B cell (primary cell): ENCODE results near the gene MCM3AP. TPM values are rescaled to one million over a fixed set of nuclear protein-coding genes. Genes with fewer than 3 reads are reported as not detected.

Source experiments
- ATAC-seq: fragments of 200-7000 bp; cut with Tn5 transposase; one replicate; pipeline ENCODE4 v1.10.0; 2021; ENCODE audit warnings: low read depth, mild to moderate bottlenecking, moderate number of reproducible peaks, moderate library complexity
- CTCF ChIA-PET: fragments of 350-600 bp; sonication (Branson Sonifier 250); formaldehyde crosslinking; loops from one replicate; lab custom pipeline; 2021; ENCODE audit warnings: antibody characterized with exemption, inconsistent platforms; lab: Charles Lee
- POLR2A ChIA-PET: fragments of 350-600 bp; sonication (Branson Sonifier 250); formaldehyde crosslinking; loops from one replicate; lab custom pipeline; 2021; ENCODE audit warnings: antibody characterized with exemption; lab: Charles Lee
- DNase-seq: peaks from one replicate; pipeline ENCODE4 v3.0.0; 2013
- H2AFZ ChIP-seq: 2 replicates; pipeline ENCODE4 v1.6.1; 2012; ENCODE audit warnings: mild to moderate bottlenecking, low read depth, low read length; ENCODE audit not compliant: insufficient read depth, poor library complexity, severe bottlenecking
- H3K27ac ChIP-seq, 2 donors: 1 replicate in 1 of 2; 2 replicates in 1 of 2; pipeline ENCODE4 v1.5.1; 2012 to 2013; ENCODE audit warnings: low read length in 2 of 2, mild to moderate bottlenecking in 2 of 2, moderate library complexity in 1 of 2
- H3K27me3 ChIP-seq, 4 experiments: fragments of 200-600 bp in 1 of 4; sonication (generic) in 1 of 4; replicated peaks in 1 of 4; 1 replicate in 2 of 4; 2 replicates in 2 of 4; pipeline versions ENCODE4 v1.6.1 to v1.7.0; 2013 to 2016; ENCODE audit warnings: low read length in 3 of 4, mild to moderate bottlenecking in 2 of 4, mixed read lengths in 1 of 4, moderate library complexity in 1 of 4; ENCODE audit not compliant: insufficient read depth in 4 of 4, control insufficient read depth in 3 of 4; ENCODE audit errors: control extremely low read depth in 1 of 4
- H3K36me3 ChIP-seq, 2 experiments: replicated peaks in 1 of 2; 1 replicate in 1 of 2; 2 replicates in 1 of 2; pipeline versions ENCODE4 v1.6.1 to v1.7.1; 2013; ENCODE audit warnings: low read length in 1 of 2; ENCODE audit not compliant: insufficient read depth in 2 of 2, control insufficient read depth in 1 of 2; ENCODE audit errors: control extremely low read depth in 1 of 2, extremely low read depth in 1 of 2
- H3K4me1 ChIP-seq, 2 donors: fragments of 200-600 bp in 1 of 2; sonication (generic) in 1 of 2; 1 replicate in 1 of 2; 2 replicates in 1 of 2; pipeline versions ENCODE4 v1.5.1 to v1.6.1; 2013 to 2017; ENCODE audit warnings: low read length in 2 of 2; ENCODE audit not compliant: control insufficient read depth in 2 of 2, insufficient read depth in 2 of 2
- H3K4me2 ChIP-seq: replicated peaks from 2 replicates; pipeline ENCODE3; 2012; ENCODE audit warnings: mild to moderate bottlenecking, low read depth, low read length; ENCODE audit not compliant: poor library complexity, severe bottlenecking
- H3K4me3 ChIP-seq, 5 experiments: fragments of 200-600 bp in 1 of 5; sonication (generic) in 1 of 5; 1 replicate in 3 of 5; 2 replicates in 2 of 5; pipeline versions ENCODE4 v1.5.1 to v1.7.0; 2011 to 2016; ENCODE audit warnings: low read length in 4 of 5, mild to moderate bottlenecking in 4 of 5, low read depth in 2 of 5, control low read depth in 1 of 5, moderate library complexity in 1 of 5; ENCODE audit not compliant: insufficient read depth in 1 of 5; ENCODE audit errors: control extremely low read depth in 1 of 5, extremely low read depth in 1 of 5
- H3K79me2 ChIP-seq: fragments of 200-600 bp; sonication (generic); one replicate; pipeline ENCODE4 v1.6.0; 2016; ENCODE audit warnings: low read length; ENCODE audit not compliant: control insufficient read depth, insufficient read depth
- H3K9ac ChIP-seq: fragments of 200-600 bp; sonication (generic); 2 replicates; pipeline ENCODE4 v1.6.1; 2017; ENCODE audit warnings: mild to moderate bottlenecking, low read length, moderate library complexity
- H3K9me3 ChIP-seq, 3 donors: one replicate each; pipeline versions ENCODE4 v1.6.1 to v1.7.1; 2013; ENCODE audit warnings: low read length in 2 of 3; ENCODE audit not compliant: control insufficient read depth in 2 of 3, insufficient read depth in 1 of 3; ENCODE audit errors: control extremely low read depth in 1 of 3
- H4K20me1 ChIP-seq: 2 replicates; pipeline ENCODE4 v1.6.0; 2012; ENCODE audit warnings: mild to moderate bottlenecking, low read length; ENCODE audit not compliant: insufficient read depth, control insufficient read depth, poor library complexity, severe bottlenecking
- H3K27ac Mint-ChIP-seq: one replicate; pipeline ENCODE4 v1.8.0; 2021; ENCODE audit warnings: mixed read lengths
- H3K27me3 Mint-ChIP-seq: one replicate; pipeline ENCODE4 v1.8.0; 2021; ENCODE audit warnings: mixed read lengths
- H3K4me1 Mint-ChIP-seq: one replicate; pipeline ENCODE4 v1.8.0; 2021; ENCODE audit warnings: mixed read lengths
- H3K4me3 Mint-ChIP-seq: one replicate; pipeline ENCODE4 v1.8.0; 2021; ENCODE audit warnings: mixed read lengths
- H3K9me3 Mint-ChIP-seq: one replicate; pipeline ENCODE4 v1.8.0; 2022; ENCODE audit warnings: mixed read lengths; ENCODE audit not compliant: insufficient read depth
- EZH2 ChIP-seq: IDR thresholded peaks from 2 replicates; pipeline ENCODE4 v1.6.1; 2012; ENCODE audit warnings: borderline replicate concordance, low read depth, mild to moderate bottlenecking, moderate library complexity, low read length; ENCODE audit not compliant: insufficient read depth, poor library complexity, severe bottlenecking
- WGBS: methylation state at CpG from one replicate; pipeline ENCODE4 v1.1.5; 2013; ENCODE audit warnings: missing lambda C conversion rate; ENCODE audit not compliant: insufficient coverage; 5-methylcytosine and 5-hydroxymethylcytosine counted together
- intact Hi-C: fragments of 100-400 bp; cut with micrococcal nuclease; formaldehyde crosslinking; loops from one replicate; pipeline ENCODE4 v1.10.0; 2022
- polyA plus RNA-seq: library from polyadenylated mRNA; depleted of rRNA; stranded (reverse); fragments of >200 nt; gene quantifications from 2 replicates; pipeline ENCODE4 v1.2.3, GENCODE V29; 2012
- total RNA-seq, 2 donors: library from RNA; stranded (reverse); fragments of 120-200 nt in 1 of 2; gene quantifications; 1 replicate in 1 of 2; 2 replicates in 1 of 2; pipeline versions ENCODE4 v1.2.3 to v1.2.4, GENCODE V29; 2013 to 2022
- TF ChIP-seq, protein P1 (sequence below): fragments of 200-600 bp; IDR thresholded peaks from one replicate; pipeline ENCODE4 v1.8.0; 2022; ENCODE audit warnings: antibody characterized with exemption, mild to moderate bottlenecking

MCM3AP gene
- total and polyA plus RNA-seq, 2 donors (not counting 1 experiment from before 2014, with no cell fraction given): 61.7 to 180 TPM

DNA sequence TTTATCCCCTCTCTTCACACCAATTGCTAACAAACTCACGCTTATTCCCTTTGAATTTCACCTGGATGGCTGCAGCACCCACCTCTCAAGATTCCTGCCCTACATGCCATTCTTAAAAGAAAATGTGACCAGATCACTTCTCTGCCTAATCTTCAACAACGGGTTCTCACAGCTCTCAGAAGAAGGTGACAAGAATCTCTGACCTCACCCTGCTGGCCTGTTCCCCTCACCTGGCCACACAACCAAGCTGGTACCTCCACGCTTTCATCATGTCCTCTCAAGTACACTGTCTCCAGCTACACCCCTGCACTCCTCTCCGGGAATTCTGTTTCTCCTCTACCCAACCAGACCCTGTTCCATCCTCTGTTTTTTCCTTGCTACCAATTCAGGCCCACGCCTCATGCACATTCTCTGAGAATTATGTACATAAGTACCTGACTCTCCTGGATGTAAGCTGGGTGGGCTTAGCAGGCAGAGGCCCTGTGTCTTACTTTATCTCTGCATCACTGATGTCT is 50.9 kb downstream of the MCM3AP start:
- Histone ChIP-seq H3K27ac (no peak overlapping the region), H3K9ac (no peak overlapping the region), H3K9me3 (no peaks in the 10 kb centered on the region), H3K36me3 (peaks cover 0 to 37% of the 10 kb centered on the region in 2 experiments), H3K4me2 (no peak overlapping the region), H3K4me3 (no peak overlapping the region), H3K27me3 (no peaks in the 10 kb centered on the region), H4K20me1 (no peaks in the 10 kb centered on the region), H3K4me1 (peaks cover 5 to 6% of the 10 kb centered on the region in 2 donors), H2AFZ (no peak overlapping the region), H3K79me2 (no peaks in the 10 kb centered on the region)
- no peak for DNase-seq
- WGBS: 79% methylated on average over 4 of the region's 5 CpGs
- ChIA-PET POLR2A (no interaction called here), CTCF (interaction anchor here (0.9 kb wide), 1 partner anchor 26 kb away, joined by 4 read pairs; no protein-coding TSS in a partner anchor)
- Mint-ChIP-seq H3K4me3 (no peak overlapping the region), H3K9me3 (no peaks in the 10 kb centered on the region), H3K4me1 (peaks cover 7% of the 10 kb centered on the region), H3K27ac (no peak overlapping the region), H3K27me3 (no peaks in the 10 kb centered on the region)
- no peak for ATAC-seq
- TF ChIP-seq, protein P1, sequence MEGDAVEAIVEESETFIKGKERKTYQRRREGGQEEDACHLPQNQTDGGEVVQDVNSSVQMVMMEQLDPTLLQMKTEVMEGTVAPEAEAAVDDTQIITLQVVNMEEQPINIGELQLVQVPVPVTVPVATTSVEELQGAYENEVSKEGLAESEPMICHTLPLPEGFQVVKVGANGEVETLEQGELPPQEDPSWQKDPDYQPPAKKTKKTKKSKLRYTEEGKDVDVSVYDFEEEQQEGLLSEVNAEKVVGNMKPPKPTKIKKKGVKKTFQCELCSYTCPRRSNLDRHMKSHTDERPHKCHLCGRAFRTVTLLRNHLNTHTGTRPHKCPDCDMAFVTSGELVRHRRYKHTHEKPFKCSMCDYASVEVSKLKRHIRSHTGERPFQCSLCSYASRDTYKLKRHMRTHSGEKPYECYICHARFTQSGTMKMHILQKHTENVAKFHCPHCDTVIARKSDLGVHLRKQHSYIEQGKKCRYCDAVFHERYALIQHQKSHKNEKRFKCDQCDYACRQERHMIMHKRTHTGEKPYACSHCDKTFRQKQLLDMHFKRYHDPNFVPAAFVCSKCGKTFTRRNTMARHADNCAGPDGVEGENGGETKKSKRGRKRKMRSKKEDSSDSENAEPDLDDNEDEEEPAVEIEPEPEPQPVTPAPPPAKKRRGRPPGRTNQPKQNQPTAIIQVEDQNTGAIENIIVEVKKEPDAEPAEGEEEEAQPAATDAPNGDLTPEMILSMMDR: no peak
- TF ChIP-seq EZH2: no peak
- intact Hi-C loops: no loop called here

DNA sequence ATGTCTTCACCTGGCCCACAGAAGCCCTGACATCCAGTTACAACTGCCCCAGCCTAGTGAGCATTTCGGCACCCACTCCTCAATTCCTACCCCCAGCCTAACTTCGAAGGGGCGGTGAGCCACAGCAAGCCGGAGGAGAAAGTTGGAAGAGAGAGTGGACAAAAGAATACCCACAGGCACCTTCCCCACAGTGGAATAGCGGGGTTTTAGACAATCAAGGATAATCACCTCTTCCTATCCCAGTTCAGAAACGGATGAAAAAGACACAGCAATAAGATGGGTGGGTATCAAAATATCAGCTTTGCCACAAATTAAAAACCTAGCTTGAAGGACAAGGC is 55.5 kb downstream of the MCM3AP start:
- H3K27ac Mint-ChIP-seq: peak overlapping the region; percentile 64
- peak overlapping the region in 4 of 5 experiments; percentile 44 to 86 (median 64) for H3K4me3 ChIP-seq
- peaks cover 0 to 9% of the 10 kb centered on the region in 2 experiments for H3K36me3 ChIP-seq
- ATAC-seq: no peak
- no peaks in the 10 kb centered on the region for H3K9me3 Mint-ChIP-seq
- POLR2A ChIA-PET: no interaction called here
- peak overlapping the region; percentile 95 for H2AFZ ChIP-seq
- peak overlapping the region; percentile 99 for H3K4me2 ChIP-seq
- peaks cover 15% of the 10 kb centered on the region for H3K79me2 ChIP-seq
- H3K9ac ChIP-seq: peak overlapping the region; percentile 78
- no peaks in the 10 kb centered on the region for H3K27me3 Mint-ChIP-seq
- H4K20me1 ChIP-seq: peaks cover 10% of the 10 kb centered on the region
- H3K4me1 ChIP-seq: peaks cover 21 to 22% of the 10 kb centered on the region in 2 donors
- intact Hi-C loops: loop anchor here (1.0 to 2.0 kb wide), 2 partner anchors 25 to 228 kb away; partner anchors contain the start of gene DIP2A
- CTCF ChIA-PET: interaction anchor here (0.9 to 1.4 kb wide), 2 partner anchors 86 to 88 kb away, joined by 3 read pairs; no protein-coding TSS in a partner anchor
- 100% methylated on average over 1 of the region's 6 CpGs for WGBS
- no peak for DNase-seq
- no peaks in the 10 kb centered on the region for H3K9me3 ChIP-seq
- TF ChIP-seq, protein P1: no peak
- TF ChIP-seq EZH2: no peak
- peaks cover 35% of the 10 kb centered on the region for H3K4me1 Mint-ChIP-seq
- no peaks in the 10 kb centered on the region for H3K27me3 ChIP-seq
- H3K27ac ChIP-seq: peak overlapping the region in 1 of 2 donors; percentile 62
- H3K4me3 Mint-ChIP-seq: peak overlapping the region; percentile 90
